Eye (tissue), 1 donor: ENCODE measurements around the gene TOM1L2.
"Not testable (repeated sequence)": the region's sequence is repeated elsewhere in the genome, so short reads cannot be mapped to it uniquely, and the experiment has no call there.

Source experiments
- DNase-seq: peaks from one replicate; pipeline ENCODE4 v3.0.0-alpha.2; 2015

The TOM1L2 gene

DNA sequence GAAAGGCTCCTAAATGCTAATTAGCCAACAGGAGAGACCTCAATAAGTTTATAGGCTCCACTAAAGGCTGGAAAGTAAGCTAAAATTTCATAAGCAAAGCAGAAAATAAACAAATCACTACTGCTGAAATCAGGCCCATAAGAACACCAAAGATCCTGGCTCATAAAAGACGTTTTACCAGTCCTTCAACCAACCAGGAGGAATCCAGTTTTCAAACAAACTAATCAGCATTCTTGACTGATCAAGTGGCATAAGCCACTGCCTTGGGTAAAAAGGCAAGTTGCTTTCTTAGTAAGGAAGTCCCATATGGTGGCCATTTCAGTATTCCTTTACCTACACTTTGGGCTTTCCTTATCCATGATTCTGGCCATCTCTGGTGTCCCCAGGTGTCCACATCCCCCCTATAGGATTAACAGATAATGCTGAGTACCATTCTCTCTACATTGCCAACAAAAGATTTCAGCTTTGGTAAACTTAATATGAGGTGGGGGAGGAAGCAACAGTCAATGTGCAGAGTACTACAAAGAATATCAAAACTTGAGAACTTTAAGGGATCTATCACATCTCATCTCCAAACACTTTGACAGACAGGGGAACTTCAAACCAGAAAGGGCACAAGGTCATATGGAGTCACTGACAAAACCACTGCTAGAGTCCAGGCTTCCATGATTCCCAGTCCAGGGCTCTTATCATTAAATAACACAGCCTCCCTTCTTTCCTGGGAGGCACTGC, 1.3 kb downstream of the TOM1L2 start:
- DNase-seq, result no peak

DNA sequence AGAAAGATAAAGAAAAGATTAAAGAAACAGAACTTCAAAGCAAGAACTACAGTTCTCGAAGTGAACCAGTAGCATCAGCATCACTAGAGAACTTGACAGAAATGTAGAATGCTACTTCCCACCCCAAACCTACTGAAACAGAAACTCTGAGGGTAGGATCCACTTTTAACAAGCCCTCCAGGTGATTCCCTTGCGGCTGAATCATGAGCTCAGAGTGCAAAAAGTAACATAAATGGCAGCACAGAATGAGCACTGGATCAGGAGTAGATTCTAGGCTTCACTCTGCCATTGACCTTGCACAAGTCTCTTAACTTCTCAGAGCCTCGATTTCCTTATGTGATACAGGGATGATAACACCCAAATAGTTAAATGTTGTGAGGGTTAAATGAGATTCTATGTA, 5.8 kb downstream of the TOM1L2 start:
- no peak for DNase-seq

DNA sequence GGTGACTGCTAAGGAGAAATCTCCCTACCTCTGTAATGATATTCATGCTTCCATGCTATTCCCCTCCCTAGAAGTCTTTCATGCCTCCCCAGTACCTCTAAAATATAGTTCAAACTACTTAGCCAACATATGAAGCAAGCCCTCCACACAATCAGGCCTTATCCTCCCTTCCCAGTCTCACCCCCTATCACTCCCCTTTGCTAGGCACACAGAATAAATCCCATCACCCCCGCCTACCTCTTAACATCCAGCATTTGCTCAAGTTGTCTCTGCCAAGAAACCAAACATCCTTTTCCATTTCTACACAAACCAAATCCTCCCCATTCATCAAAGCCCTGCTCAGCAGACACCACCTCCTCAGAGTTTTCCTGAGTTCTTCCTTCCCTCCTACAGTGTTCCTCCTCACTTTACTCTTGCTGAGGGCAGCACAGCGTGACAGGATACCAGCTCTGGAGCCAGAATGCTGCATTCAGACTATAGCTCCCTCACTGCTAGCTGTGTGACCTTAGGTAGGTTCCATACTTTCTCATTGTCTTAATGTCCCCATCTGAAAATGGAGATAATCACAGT, 7.0 kb downstream of the TOM1L2 start:
- no peak for DNase-seq

DNA sequence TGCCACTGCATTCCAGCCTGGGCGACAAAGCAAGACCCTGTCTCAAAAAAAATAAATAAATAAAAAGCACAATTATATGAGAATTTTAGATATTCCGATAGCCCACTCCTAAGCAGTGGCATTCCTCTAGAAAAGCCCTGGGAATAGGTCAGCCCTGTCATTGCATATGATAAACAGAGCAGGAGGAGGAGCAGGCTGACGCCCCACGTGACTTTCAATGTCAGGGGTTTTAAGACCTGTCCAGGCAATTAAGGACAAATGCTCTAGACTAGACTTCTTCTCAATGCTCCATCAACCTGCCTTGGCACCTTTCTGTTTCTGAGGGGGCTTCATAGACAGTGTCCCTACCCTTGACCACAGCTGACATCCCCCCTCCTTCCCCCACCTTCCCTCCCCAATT, 7.5 kb downstream of the TOM1L2 start:
- DNase-seq, result no peak

DNA sequence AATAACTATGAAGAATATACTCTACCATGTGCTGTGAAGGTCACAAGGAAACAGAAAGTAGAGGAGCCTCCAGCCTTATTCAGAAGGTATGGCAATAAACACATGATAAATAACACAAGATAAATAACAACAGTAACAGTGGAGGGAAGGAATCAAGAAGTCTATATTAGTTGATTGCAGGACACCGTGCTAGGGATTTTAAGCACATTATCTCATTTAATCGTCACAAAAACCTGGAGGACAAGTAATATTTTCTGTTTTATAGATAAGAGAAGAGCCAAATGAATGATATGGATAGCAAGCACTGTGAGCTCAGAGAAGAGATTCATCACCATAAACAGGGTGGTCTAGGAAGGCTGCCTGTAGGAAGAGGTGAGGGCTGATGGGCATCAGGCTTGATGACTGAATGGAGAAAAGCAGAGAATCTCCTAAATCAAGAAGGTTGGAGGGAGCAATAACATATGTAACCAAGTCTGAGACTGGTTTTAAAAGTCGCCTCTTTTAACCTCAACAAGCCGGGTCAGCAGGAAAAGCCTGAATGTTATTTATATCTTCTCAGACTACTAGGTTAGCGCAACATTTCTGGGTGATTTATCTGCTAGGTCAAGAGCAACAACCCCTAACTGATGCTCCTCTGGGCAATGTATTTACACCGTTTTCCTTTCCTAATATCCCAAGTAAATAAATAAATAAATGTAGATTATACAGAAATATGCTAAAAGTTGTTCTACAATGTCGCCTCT, 8.3 kb downstream of the TOM1L2 start:
- no peak for DNase-seq

GRCh38 chr17:17963066-17963465, 9.1 kb downstream of the TOM1L2 start:
- no peak for DNase-seq

DNA sequence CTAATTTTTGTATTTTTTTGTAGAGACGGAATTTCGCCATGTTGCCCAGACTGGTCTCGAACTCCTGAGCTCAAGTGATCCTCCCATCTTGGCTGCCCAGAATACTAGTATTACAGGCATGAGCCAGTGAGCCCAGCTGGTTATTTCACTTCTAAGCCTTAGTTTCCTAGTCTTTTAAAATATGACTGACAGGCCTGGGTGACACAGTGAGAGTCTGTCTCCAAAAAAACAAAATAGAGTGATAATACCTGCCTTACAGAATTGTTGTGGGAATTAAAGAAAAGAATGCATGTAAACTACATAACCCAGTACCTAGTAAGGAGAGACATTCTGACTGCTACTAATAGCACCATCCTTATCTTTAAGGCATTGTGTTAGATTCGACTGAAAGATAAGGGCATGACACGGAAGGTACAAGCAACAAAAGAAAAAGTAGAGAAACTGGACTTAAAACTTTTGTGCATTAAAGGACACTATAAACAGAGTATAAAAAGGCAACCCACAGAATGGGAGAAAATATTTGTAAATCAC, 11.6 kb downstream of the TOM1L2 start:
- no peak for DNase-seq

GRCh38 chr17:17959520-17960361, 12.5 kb downstream of the TOM1L2 start:
- peak; percentile 77 for DNase-seq

DNA sequence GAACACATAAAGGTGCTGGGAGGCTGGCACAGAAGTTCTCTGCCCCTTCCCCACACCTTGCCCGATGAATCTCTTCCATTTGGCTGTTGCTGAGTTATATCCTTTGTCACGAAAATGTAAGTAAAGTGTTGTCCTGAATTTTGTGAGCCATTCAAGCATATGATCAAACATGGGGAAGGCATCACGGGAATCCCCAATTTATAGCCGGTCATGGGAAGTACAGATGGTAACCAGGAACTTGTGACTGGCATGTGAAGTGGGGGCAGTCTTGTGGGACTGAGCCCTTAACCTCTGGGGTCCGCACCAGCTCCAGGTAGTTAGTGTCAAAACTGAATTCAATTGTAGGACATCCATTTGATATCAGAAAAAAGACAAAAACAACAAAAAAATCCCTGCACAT, 13.2 kb downstream of the TOM1L2 start:
- DNase-seq, result no peak

GRCh38 chr17:17957584-17957916, 14.7 kb downstream of the TOM1L2 start:
- no peak for DNase-seq

DNA sequence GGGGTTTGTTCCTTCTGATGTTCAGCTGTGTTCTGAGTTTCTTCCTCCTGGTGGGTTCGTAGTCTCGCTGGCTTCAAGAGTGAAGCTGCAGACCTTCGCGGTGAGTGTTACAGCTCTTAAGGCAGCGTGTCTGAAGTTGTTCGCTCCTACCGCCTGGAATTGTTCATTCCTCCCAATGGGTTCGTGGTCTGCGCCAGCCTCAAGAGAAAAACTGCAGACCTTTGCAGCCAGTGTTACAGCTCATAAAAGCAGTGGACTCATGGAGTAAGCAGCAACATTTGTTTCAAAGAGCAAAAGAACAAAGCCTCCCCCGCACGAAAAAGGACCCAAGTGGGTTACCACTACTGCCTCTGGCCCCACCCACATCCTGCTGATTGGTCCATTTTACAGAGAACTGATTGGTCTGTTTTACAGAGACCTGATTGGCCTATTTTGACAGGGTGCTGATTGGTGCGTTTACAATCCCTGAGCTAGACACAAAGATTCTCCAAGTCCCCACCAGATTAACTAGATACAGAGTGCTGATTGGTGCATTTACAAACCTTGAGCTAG, 16.3 kb downstream of the TOM1L2 start:
- DNase-seq, result not testable (repeated sequence)

DNA sequence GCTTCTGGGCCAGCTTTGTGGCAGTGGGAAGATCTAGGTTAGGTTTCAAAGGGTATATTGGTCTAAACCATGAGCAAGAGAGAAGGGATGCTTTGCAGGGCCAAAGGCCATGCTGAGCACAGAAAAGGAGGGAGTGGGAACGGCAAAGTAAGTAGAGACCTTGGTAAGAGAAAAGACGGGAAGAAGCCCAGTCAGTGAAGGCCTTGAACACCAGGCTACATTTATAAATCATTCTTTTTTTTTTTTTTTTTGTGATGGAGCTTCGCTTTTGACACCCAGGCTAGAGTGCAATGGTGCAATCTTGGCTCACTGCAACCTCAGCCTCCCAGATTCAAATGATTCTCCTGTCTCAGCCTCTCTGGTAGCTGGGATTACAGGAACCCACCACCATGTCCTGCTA, 18.1 kb downstream of the TOM1L2 start:
- no peak for DNase-seq

DNA sequence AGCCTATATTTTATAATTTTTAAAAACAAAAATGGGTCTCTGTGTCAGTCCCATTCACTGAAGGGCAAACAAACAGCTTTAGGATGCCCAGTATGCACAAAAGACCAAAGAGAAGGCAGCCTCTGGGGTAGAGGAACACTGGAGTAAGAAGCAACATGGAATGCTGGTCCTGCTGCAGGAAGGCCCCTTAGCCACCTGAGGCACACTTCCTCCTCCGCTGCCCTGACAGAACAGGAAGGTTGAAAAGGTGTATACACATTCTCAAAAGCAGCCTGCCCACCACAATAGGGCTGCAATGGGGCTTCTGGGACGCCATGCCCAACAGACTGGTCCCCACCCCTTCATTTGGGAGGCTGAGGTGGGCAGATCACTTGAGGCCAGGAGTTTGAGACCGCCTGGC, 19.5 kb downstream of the TOM1L2 start:
- no peak for DNase-seq

DNA sequence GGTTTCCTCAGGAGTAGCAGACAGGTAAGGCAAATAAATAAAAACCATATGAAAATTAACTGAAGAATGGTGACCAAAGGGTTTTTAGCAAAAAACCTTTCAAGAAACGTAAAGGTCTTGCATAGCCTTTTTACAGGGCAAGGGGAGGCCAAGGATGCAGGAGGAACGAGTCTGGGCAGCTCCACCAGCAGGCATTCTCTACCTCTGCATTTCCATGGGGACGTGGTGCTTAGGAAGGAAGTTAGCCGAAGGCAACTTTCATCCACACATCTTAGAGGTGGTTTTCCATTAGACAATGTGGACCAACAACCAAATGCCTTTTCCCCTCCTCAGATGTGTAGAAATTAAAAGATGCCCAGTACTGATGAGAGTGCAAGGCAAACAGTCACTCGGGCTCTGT, 20.7 kb downstream of the TOM1L2 start:
- no peak for DNase-seq

DNA sequence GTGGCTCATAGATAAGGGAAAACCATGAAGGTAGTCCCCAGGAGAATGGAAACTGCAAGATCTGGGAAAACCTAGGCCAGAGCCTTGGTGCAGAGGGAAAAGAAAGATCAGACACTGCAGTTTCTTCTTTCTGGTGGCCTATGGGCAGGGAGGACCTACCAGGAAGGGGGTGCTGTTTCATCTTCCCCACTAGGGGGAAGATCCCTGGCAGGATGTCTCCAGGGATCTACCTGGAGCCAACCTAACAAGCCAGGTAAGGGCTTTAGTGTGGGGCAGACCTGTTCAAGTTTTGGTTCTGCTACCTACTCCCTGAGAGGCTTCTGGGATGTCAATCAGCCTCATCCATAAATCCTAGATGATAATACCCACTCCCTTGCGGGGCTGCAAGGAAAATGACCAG, 21.4 kb downstream of the TOM1L2 start:
- DNase-seq, result no peak

DNA sequence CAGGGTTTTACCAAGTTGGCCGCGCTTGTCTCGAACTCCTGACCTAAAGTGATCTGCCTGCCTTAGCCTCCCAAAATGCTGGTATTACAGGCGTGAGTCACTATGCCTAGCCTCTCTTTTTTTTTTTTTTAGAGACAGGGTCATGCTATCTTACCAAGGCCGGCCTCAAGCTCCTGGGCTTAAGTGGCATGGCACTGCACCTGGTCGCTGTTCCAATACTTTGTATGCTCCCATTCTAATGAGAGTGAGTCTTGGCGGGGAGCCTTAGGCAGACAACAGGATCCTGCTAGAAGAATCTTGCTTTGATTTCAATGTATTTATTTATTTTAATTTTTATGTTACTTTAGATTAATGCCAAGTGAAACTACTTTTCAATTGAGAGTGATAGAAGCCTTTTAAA, 21.9 kb downstream of the TOM1L2 start:
- DNase-seq, result no peak

- DNase-seq, result no peak
These were observed 24.2 kb downstream of the TOM1L2 start for GRCh38 chr17:17947966-17948365.

- DNase-seq, result no peak
These were observed 24.9 kb downstream of the TOM1L2 start for GRCh38 chr17:17947309-17947708.

DNA sequence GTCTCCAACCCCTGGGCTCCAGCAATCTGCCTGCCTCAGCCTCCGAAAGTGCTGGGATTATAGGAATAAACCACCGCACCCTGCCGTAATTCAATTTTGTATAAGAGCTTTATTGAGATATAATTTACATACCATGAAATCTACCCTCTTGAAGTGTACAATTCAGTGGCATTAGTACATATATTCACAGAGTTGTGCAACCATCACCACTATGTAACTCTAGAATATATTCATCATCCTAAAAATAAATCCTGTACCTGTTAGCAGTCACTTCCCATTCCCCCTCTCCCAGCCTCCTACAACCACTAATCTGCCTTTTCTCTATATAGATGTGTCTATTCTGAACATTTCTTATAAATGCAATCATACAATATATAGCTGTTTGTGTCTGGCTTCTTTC, 26.1 kb downstream of the TOM1L2 start:
- no peak for DNase-seq

DNA sequence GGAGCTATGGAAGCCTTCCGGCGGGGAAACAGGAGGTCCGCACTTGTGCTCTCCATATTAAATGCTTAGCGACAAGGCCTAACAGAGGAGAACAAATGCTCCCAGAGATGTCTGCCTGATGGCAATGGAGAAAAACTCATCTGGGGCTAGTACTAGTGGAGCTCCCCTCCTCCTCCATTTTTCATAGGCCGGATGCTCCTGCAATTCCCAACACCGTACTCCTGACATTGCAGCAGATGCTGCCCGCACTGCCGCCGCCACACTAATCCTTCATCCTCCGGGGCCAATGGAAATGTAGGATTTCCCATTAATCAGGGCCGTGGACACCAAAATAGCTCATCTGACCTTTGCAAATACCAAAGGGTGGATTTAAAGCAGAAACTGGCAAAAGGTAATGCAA, 27.5 kb downstream of the TOM1L2 start:
- DNase-seq, result peak; percentile 61

- DNase-seq, result no peak
These were observed 28.0 kb downstream of the TOM1L2 start for GRCh38 chr17:17944242-17944641.

- DNase-seq, result no peak
These were observed 28.8 kb downstream of the TOM1L2 start for GRCh38 chr17:17943281-17943984.
